Measurements from ENCODE around the gene USH2A.

DNA sequence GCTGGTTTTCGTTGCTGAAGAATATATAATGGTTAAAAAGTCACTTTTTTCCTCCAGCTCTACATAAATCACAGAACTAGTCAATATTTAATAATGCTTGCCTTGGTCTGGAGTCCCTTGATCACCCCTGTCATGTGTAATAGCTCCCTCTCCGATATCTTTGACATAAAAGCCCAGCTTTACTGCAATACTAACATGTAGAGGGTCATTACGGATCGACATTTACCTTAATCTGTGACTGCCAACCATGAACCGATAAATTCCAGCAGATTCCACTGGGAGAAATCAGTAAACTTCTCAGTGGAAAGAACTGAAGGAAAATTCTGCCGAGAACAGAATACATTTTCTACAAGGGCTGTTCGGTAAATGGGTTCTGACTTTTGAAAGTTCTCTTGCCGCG lies 459.6 kb downstream of the USH2A start:
- TF ChIP-seq, protein P1, sequence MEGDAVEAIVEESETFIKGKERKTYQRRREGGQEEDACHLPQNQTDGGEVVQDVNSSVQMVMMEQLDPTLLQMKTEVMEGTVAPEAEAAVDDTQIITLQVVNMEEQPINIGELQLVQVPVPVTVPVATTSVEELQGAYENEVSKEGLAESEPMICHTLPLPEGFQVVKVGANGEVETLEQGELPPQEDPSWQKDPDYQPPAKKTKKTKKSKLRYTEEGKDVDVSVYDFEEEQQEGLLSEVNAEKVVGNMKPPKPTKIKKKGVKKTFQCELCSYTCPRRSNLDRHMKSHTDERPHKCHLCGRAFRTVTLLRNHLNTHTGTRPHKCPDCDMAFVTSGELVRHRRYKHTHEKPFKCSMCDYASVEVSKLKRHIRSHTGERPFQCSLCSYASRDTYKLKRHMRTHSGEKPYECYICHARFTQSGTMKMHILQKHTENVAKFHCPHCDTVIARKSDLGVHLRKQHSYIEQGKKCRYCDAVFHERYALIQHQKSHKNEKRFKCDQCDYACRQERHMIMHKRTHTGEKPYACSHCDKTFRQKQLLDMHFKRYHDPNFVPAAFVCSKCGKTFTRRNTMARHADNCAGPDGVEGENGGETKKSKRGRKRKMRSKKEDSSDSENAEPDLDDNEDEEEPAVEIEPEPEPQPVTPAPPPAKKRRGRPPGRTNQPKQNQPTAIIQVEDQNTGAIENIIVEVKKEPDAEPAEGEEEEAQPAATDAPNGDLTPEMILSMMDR (IDR thresholded peaks at IDR 0.05), result no peak
- no peak for TF ChIP-seq EP300 (IDR thresholded peaks at IDR 0.05; ENCODE audit: low read depth)
- TF ChIP-seq POLR2AphosphoS5 (IDR thresholded peaks at IDR 0.05), result no peak
- no peak for TF ChIP-seq POLR2A (IDR thresholded peaks at IDR 0.05)

Data from transverse colon (tissue), 4 donors.